Nephron progenitor cell (in vitro differentiated cells): ENCODE results near the gene CSK.

ENCODE experiments used
- DNase-seq: peaks from one replicate; pipeline ENCODE4 v3.0.0; 2021
- H3K27ac Mint-ChIP-seq: 2 replicates; pipeline ENCODE4 v1.8.0; 2021; ENCODE audit warnings: mild to moderate bottlenecking, moderate library complexity, mixed read lengths
- H3K27me3 Mint-ChIP-seq: 2 replicates; pipeline ENCODE4 v1.8.0; 2021; ENCODE audit warnings: mild to moderate bottlenecking, low read depth, mixed read lengths; ENCODE audit not compliant: poor library complexity
- H3K36me3 Mint-ChIP-seq: 2 replicates; pipeline ENCODE4 v1.8.0; 2021; ENCODE audit warnings: low read depth, mixed read lengths
- H3K4me1 Mint-ChIP-seq: 2 replicates; pipeline ENCODE4 v1.8.0; 2021; ENCODE audit warnings: mixed read lengths
- H3K4me3 Mint-ChIP-seq: 2 replicates; pipeline ENCODE4 v1.8.0; 2021; ENCODE audit warnings: mild to moderate bottlenecking, moderate library complexity, mixed read lengths
- H3K9me3 Mint-ChIP-seq: 2 replicates; pipeline ENCODE4 v1.8.0; 2021; ENCODE audit warnings: mild to moderate bottlenecking, moderate library complexity, mixed read lengths
- TF ChIP-seq, protein P1 (sequence below): fragments of 200-600 bp; sonication (generic); IDR thresholded peaks from 2 replicates; pipeline ENCODE4 v1.5.0; 2021; ENCODE audit warnings: antibody characterized with exemption

Gene CSK

DNA sequence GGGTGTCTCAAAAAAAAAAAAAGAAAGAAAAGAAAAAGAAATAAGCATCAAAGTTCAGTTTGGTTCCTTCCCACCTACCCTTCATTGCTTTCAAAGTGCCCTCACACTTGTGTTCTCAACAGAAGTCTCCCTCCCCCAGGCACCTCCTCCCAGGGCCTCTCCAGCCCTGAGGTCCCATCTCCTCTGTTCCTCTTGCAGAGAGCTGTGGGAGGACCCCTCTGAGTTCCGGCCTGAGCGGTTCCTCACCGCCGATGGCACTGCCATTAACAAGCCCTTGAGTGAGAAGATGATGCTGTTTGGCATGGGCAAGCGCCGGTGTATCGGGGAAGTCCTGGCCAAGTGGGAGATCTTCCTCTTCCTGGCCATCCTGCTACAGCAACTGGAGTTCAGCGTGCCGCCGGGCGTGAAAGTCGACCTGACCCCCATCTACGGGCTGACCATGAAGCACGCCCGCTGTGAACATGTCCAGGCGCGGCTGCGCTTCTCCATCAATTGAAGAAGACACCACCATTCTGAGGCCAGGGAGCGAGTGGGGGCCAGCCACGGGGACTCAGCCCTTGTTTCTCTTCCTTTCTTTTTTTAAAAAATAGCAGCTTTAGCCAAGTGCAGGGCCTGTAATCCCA lies 27.2 kb upstream of the CSK start:
- peaks cover 48% of the 10 kb centered on the region for H3K27me3 Mint-ChIP-seq
- no peak for DNase-seq
- H3K4me1 Mint-ChIP-seq: peaks cover 49% of the 10 kb centered on the region
- peak overlapping the region; percentile 8 for H3K4me3 Mint-ChIP-seq
- TF ChIP-seq, protein P1, sequence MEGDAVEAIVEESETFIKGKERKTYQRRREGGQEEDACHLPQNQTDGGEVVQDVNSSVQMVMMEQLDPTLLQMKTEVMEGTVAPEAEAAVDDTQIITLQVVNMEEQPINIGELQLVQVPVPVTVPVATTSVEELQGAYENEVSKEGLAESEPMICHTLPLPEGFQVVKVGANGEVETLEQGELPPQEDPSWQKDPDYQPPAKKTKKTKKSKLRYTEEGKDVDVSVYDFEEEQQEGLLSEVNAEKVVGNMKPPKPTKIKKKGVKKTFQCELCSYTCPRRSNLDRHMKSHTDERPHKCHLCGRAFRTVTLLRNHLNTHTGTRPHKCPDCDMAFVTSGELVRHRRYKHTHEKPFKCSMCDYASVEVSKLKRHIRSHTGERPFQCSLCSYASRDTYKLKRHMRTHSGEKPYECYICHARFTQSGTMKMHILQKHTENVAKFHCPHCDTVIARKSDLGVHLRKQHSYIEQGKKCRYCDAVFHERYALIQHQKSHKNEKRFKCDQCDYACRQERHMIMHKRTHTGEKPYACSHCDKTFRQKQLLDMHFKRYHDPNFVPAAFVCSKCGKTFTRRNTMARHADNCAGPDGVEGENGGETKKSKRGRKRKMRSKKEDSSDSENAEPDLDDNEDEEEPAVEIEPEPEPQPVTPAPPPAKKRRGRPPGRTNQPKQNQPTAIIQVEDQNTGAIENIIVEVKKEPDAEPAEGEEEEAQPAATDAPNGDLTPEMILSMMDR: no peak
- H3K36me3 Mint-ChIP-seq: no peaks in the 10 kb centered on the region
- H3K9me3 Mint-ChIP-seq: peaks cover 7% of the 10 kb centered on the region
- H3K27ac Mint-ChIP-seq: no peak overlapping the region

DNA sequence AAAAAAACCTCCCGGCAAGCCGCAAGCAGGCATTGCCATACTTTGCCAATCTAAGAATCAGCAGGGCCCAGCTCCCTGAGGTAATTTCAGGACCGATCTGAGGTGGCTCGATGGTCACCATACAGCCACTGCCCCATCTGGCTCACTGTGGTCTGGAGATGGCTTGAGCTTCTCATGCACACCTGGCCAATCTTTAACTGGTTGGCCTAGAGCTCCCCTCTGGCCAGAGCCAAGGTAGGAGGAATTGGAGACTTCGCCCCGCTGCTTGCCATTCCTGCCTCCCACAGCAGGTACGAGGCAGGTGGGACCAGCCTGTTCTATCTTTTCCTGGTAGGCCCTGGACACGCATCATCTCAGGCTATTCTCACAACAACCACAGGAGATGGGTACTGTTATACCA lies 23.1 kb upstream of the CSK start:
- Mint-ChIP-seq H3K36me3 (no peaks in the 10 kb centered on the region), H3K9me3 (peaks cover 7% of the 10 kb centered on the region), H3K4me1 (peaks cover 35% of the 10 kb centered on the region), H3K4me3 (no peak overlapping the region), H3K27ac (no peak overlapping the region), H3K27me3 (peaks cover 29% of the 10 kb centered on the region)
- DNase-seq: no peak
- TF ChIP-seq, protein P1: no peak

- H3K4me3 Mint-ChIP-seq: no peak overlapping the region
- peaks cover 21% of the 10 kb centered on the region for H3K4me1 Mint-ChIP-seq
- TF ChIP-seq, protein P1: no peak
- no peaks in the 10 kb centered on the region for H3K9me3 Mint-ChIP-seq
- peaks cover 16% of the 10 kb centered on the region for H3K27me3 Mint-ChIP-seq
- no peak for DNase-seq
- peak overlapping the region; percentile 79 for H3K27ac Mint-ChIP-seq
- H3K36me3 Mint-ChIP-seq: no peaks in the 10 kb centered on the region
These were observed 19.1 kb upstream of the CSK start for GRCh38 chr15:74762791-74763150.

GRCh38 chr15:74763416-74763815 lies 18.5 kb upstream of the CSK start:
- TF ChIP-seq, protein P1: no peak
- no peak overlapping the region for H3K4me3 Mint-ChIP-seq
- no peak overlapping the region for H3K27ac Mint-ChIP-seq
- no peak for DNase-seq
- no peaks in the 10 kb centered on the region for H3K36me3 Mint-ChIP-seq
- H3K27me3 Mint-ChIP-seq: peaks cover 16% of the 10 kb centered on the region
- H3K9me3 Mint-ChIP-seq: no peaks in the 10 kb centered on the region
- H3K4me1 Mint-ChIP-seq: peaks cover 21% of the 10 kb centered on the region

- H3K4me1 Mint-ChIP-seq: peaks cover 26% of the 10 kb centered on the region
- H3K27me3 Mint-ChIP-seq: peaks cover 16% of the 10 kb centered on the region
- TF ChIP-seq, protein P1: no peak
- H3K36me3 Mint-ChIP-seq: no peaks in the 10 kb centered on the region
- H3K9me3 Mint-ChIP-seq: no peaks in the 10 kb centered on the region
- no peak overlapping the region for H3K4me3 Mint-ChIP-seq
- no peak overlapping the region for H3K27ac Mint-ChIP-seq
- no peak for DNase-seq
These were observed 14.4 kb upstream of the CSK start for GRCh38 chr15:74767167-74768098.
